ENCODE measurements around the gene MIGA1. TPM values are rescaled to one million over a fixed set of nuclear protein-coding genes. Genes with fewer than 3 reads are reported as not detected.
"Not testable (repeated sequence)": the region's sequence is repeated elsewhere in the genome, so short reads cannot be mapped to it uniquely, and the experiment has no call there.

Gene MIGA1
- total RNA-seq, 3 donors from 2014 or later (not counting 1 experiment from before 2014, with no cell fraction given), result 13.6 to 16.9 (median 15.6) TPM

DNA sequence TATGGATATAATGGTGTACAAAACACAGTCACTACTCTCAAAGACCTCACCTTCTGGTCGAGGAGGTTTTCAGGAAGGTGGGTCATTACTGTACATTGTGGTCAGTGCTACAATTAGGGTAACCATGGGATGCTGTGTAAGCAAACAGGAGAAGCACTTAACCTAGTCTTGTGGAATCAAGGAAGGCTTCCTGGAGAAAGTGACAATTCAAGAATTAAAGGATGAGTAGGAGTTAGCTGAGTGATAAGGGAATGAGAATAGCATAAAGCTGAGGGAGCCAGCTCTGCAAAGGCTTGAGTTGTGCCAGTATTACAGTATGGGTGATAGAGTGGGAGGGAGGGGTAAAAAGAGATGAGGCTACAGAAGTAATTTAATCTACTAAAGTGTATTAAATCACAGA, 126.2 kb downstream of the MIGA1 start:
- H3K36me3 Mint-ChIP-seq, result no peaks in the 10 kb centered on the region

DNA sequence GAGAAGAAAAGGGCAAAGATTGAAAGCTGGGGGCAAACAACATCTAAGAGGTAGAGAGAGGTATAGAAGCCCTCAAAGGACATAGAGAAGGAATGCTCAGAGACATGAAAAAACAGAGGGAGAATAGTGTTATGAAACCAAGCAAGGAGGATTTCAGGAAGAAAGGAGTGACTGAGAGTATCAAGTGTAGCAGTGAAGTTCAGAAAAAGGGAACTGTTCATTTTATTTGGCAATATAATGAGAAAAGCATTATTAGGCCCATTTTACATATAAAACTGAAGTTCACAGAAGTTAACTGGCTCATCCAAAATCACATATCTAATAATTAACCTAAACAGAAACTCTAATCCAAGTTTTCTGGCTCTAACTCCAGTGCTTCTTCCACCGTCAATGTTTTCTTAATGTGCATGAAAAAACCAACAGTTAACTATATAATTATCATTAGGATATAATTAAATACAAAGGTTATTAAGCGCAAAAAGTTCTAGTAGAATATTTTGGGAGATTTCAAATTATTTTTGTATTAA, 126.6 kb downstream of the MIGA1 start:
- Mint-ChIP-seq H3K9me3 (no peaks in the 10 kb centered on the region), H3K27me3 (ENCODE audit: low read depth in 2 of 2) (no peaks in the 10 kb centered on the region), H3K4me3 (no peak overlapping the region), H3K36me3 (no peaks in the 10 kb centered on the region), H3K27ac (no peak overlapping the region), H3K4me1 (no peaks in the 10 kb centered on the region)
- Histone ChIP-seq H3K4me3 (ENCODE audit: low read length) (no peak overlapping the region), H3K36me3 (ENCODE audit: control insufficient read depth, insufficient read depth, low read length) (no peaks in the 10 kb centered on the region), H3K9me3 (ENCODE audit: control insufficient read depth, insufficient read depth, low read length) (no peaks in the 10 kb centered on the region), H3K4me1 (ENCODE audit: control insufficient read depth, insufficient read depth, low read length) (no peaks in the 10 kb centered on the region), H3K27me3 (ENCODE audit: control insufficient read depth, insufficient read depth, low read length) (no peaks in the 10 kb centered on the region), H3K27ac (ENCODE audit: low read length) (no peak overlapping the region)
- intact Hi-C loops (cut with micrococcal nuclease), result no loop called here
- TF ChIP-seq, protein P1, sequence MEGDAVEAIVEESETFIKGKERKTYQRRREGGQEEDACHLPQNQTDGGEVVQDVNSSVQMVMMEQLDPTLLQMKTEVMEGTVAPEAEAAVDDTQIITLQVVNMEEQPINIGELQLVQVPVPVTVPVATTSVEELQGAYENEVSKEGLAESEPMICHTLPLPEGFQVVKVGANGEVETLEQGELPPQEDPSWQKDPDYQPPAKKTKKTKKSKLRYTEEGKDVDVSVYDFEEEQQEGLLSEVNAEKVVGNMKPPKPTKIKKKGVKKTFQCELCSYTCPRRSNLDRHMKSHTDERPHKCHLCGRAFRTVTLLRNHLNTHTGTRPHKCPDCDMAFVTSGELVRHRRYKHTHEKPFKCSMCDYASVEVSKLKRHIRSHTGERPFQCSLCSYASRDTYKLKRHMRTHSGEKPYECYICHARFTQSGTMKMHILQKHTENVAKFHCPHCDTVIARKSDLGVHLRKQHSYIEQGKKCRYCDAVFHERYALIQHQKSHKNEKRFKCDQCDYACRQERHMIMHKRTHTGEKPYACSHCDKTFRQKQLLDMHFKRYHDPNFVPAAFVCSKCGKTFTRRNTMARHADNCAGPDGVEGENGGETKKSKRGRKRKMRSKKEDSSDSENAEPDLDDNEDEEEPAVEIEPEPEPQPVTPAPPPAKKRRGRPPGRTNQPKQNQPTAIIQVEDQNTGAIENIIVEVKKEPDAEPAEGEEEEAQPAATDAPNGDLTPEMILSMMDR (IDR thresholded peaks at IDR 0.05), result no peak
- WGBS (ENCODE audit: insufficient coverage), result no CpG with 5 or more reads among the region's 2 CpGs
- DNase-seq (no peak), ATAC-seq (no peak)

More for the DNA sequence above, 126.2 kb downstream of the MIGA1 start:
- no peaks in the 10 kb centered on the region for H3K4me1 Mint-ChIP-seq
- ATAC-seq (no peak), DNase-seq (no peak)
- no peak overlapping the region for H3K27ac Mint-ChIP-seq
- TF ChIP-seq, protein P1 (IDR thresholded peaks at IDR 0.05), result no peak
- Histone ChIP-seq H3K9me3 (ENCODE audit: control insufficient read depth, insufficient read depth, low read length) (no peaks in the 10 kb centered on the region), H3K27me3 (ENCODE audit: control insufficient read depth, insufficient read depth, low read length) (no peaks in the 10 kb centered on the region), H3K27ac (ENCODE audit: low read length) (no peak overlapping the region), H3K36me3 (ENCODE audit: control insufficient read depth, insufficient read depth, low read length) (no peaks in the 10 kb centered on the region), H3K4me3 (ENCODE audit: low read length) (no peak overlapping the region), H3K4me1 (ENCODE audit: control insufficient read depth, insufficient read depth, low read length) (no peaks in the 10 kb centered on the region)
- H3K27me3 Mint-ChIP-seq (ENCODE audit: low read depth in 2 of 2), result no peaks in the 10 kb centered on the region
- no peaks in the 10 kb centered on the region for H3K9me3 Mint-ChIP-seq
- H3K4me3 Mint-ChIP-seq, result no peak overlapping the region
- WGBS (ENCODE audit: insufficient coverage), result 100% methylated on average over 1 of the region's 1 CpG
- intact Hi-C loops (cut with micrococcal nuclease), result no loop called here

- no peaks in the 10 kb centered on the region for H3K4me1 ChIP-seq (ENCODE audit: control insufficient read depth, insufficient read depth, low read length)
- no peak for ATAC-seq
- 100% methylated on average over 1 of the region's 1 CpG for WGBS (ENCODE audit: insufficient coverage)
- no peaks in the 10 kb centered on the region for H3K36me3 ChIP-seq (ENCODE audit: control insufficient read depth, insufficient read depth, low read length)
- H3K9me3 ChIP-seq (ENCODE audit: control insufficient read depth, insufficient read depth, low read length), result no peaks in the 10 kb centered on the region
- no peaks in the 10 kb centered on the region for H3K9me3 Mint-ChIP-seq
- no peaks in the 10 kb centered on the region for H3K27me3 ChIP-seq (ENCODE audit: control insufficient read depth, insufficient read depth, low read length)
- no peak overlapping the region for H3K27ac Mint-ChIP-seq
- intact Hi-C loops (cut with micrococcal nuclease), result no loop called here
- DNase-seq, result no peak
- H3K4me3 Mint-ChIP-seq, result no peak overlapping the region
- TF ChIP-seq, protein P1 (IDR thresholded peaks at IDR 0.05), result no peak
- H3K4me3 ChIP-seq (ENCODE audit: low read length), result no peak overlapping the region
- no peak overlapping the region for H3K27ac ChIP-seq (ENCODE audit: low read length)
- no peaks in the 10 kb centered on the region for H3K27me3 Mint-ChIP-seq (ENCODE audit: low read depth in 2 of 2)
- no peaks in the 10 kb centered on the region for H3K36me3 Mint-ChIP-seq
- H3K4me1 Mint-ChIP-seq, result no peaks in the 10 kb centered on the region
Observed at GRCh38 chr1:77906624-77907023, 127.2 kb downstream of the MIGA1 start.

- no peaks in the 10 kb centered on the region for H3K36me3 Mint-ChIP-seq
- H3K9me3 Mint-ChIP-seq, result no peaks in the 10 kb centered on the region
- no peak for ATAC-seq
- no peak for DNase-seq
- 100% methylated on average over 4 of the region's 4 CpGs for WGBS (ENCODE audit: insufficient coverage)
- H3K27ac ChIP-seq (ENCODE audit: low read length), result no peak overlapping the region
- H3K4me3 ChIP-seq (ENCODE audit: low read length), result no peak overlapping the region
- H3K4me1 ChIP-seq (ENCODE audit: control insufficient read depth, insufficient read depth, low read length), result no peaks in the 10 kb centered on the region
- intact Hi-C loops (cut with micrococcal nuclease), result no loop called here
- no peaks in the 10 kb centered on the region for H3K9me3 ChIP-seq (ENCODE audit: control insufficient read depth, insufficient read depth, low read length)
- no peaks in the 10 kb centered on the region for H3K36me3 ChIP-seq (ENCODE audit: control insufficient read depth, insufficient read depth, low read length)
- no peaks in the 10 kb centered on the region for H3K27me3 ChIP-seq (ENCODE audit: control insufficient read depth, insufficient read depth, low read length)
- no peak overlapping the region for H3K27ac Mint-ChIP-seq
- H3K4me3 Mint-ChIP-seq, result no peak overlapping the region
- TF ChIP-seq, protein P1 (IDR thresholded peaks at IDR 0.05), result no peak
- no peaks in the 10 kb centered on the region for H3K4me1 Mint-ChIP-seq
- no peaks in the 10 kb centered on the region for H3K27me3 Mint-ChIP-seq (ENCODE audit: low read depth in 2 of 2)
Observed at GRCh38 chr1:77910116-77910515, 130.7 kb downstream of the MIGA1 start.

DNA sequence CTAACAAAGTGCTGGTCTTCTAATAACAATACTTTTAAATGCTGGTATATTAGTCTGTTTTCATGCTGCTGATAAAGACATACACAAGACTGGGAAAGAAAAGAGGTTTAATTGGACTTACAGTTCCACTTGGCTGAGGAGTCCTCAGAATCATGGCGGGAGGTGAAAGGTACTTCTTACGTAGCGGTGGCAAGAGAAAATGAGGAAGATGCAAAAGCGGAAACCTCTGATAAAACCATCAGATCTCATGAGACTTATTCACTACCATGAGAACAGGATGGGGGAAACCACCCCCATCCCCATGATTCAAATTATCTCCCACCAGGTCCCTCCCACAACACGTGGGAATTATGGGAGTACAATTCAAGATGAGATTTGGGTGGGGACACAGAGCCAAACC, 139.5 kb downstream of the MIGA1 start:
- H3K9me3 Mint-ChIP-seq; H3K4me3 ChIP-seq (ENCODE audit: low read length); H3K9me3 ChIP-seq (ENCODE audit: control insufficient read depth, insufficient read depth, low read length); ATAC-seq; H3K4me1 Mint-ChIP-seq; H3K4me1 ChIP-seq (ENCODE audit: control insufficient read depth, insufficient read depth, low read length); DNase-seq; H3K36me3 Mint-ChIP-seq; H3K4me3 Mint-ChIP-seq; intact Hi-C loops (cut with micrococcal nuclease); H3K27me3 Mint-ChIP-seq (ENCODE audit: low read depth in 2 of 2); H3K27ac Mint-ChIP-seq; H3K27ac ChIP-seq (ENCODE audit: low read length); H3K27me3 ChIP-seq (ENCODE audit: control insufficient read depth, insufficient read depth, low read length); H3K36me3 ChIP-seq (ENCODE audit: control insufficient read depth, insufficient read depth, low read length): not testable (repeated sequence)
- 96% methylated on average over 5 of the region's 5 CpGs for WGBS (ENCODE audit: insufficient coverage)

All from natural killer cell (primary cell).